Keratinocyte (primary cell): ENCODE measurements around the gene PDZRN3. TPM values are rescaled to one million over a fixed set of nuclear protein-coding genes. Genes with fewer than 3 reads are reported as not detected.

Source experiments
- DNase-seq: peaks from one replicate; pipeline ENCODE4 v3.0.0-alpha.2; 2011; ENCODE audit warnings: low read depth, missing footprints, low spot score
- FAIRE-seq: peaks from 2 replicates; lab custom pipeline; 2011; peaks lifted over from hg19 to GRCh38; lab: Jason Lieb, UNC
- H2AFZ ChIP-seq: 2 replicates; pipeline ENCODE4 v1.6.0; 2012; ENCODE audit warnings: low read length, control low read depth, inconsistent platforms; ENCODE audit not compliant: control insufficient read depth
- H3K27ac ChIP-seq: 2 replicates; pipeline ENCODE4 v1.5.1; 2011; ENCODE audit warnings: low read length; ENCODE audit not compliant: control insufficient read depth, insufficient read depth
- H3K27me3 ChIP-seq: 3 replicates; pipeline ENCODE4 v1.6.0; 2011; ENCODE audit warnings: low read length; ENCODE audit not compliant: control insufficient read depth, insufficient read depth; ENCODE audit errors: extremely low read depth
- H3K36me3 ChIP-seq, 2 experiments: 2 replicates in 1 of 2; 3 replicates in 1 of 2; pipeline ENCODE4 v1.5.1; 2011; ENCODE audit warnings: low read length in 2 of 2, mild to moderate bottlenecking in 1 of 2; ENCODE audit not compliant: control insufficient read depth in 2 of 2, insufficient read depth in 2 of 2; ENCODE audit errors: extremely low read depth in 1 of 2
- H3K4me1 ChIP-seq: 3 replicates; pipeline ENCODE4 v1.5.1; 2011; ENCODE audit warnings: low read length; ENCODE audit not compliant: control insufficient read depth, insufficient read depth; ENCODE audit errors: extremely low read depth
- H3K4me2 ChIP-seq: 3 replicates; pipeline ENCODE4 v1.6.0; 2011; ENCODE audit warnings: low read depth, low read length; ENCODE audit not compliant: control insufficient read depth, insufficient read depth; ENCODE audit errors: extremely low read depth
- H3K4me3 ChIP-seq, 3 experiments: fragments of 200-600 bp in 1 of 3; sonication (generic) in 1 of 3; 2 replicates in 2 of 3; 3 replicates in 1 of 3; pipeline ENCODE4 v1.5.1; 2011 to 2016; ENCODE audit warnings: low read length in 3 of 3, mild to moderate bottlenecking in 3 of 3, control low read depth in 2 of 3, inconsistent platforms in 1 of 3, low read depth in 1 of 3, mixed read lengths in 1 of 3, mixed run types in 1 of 3, moderate library complexity in 1 of 3; ENCODE audit not compliant: control insufficient read depth in 2 of 3, insufficient read depth in 2 of 3; ENCODE audit errors: extremely low read depth in 1 of 3
- H3K79me2 ChIP-seq: 2 replicates; pipeline ENCODE4 v1.6.0; 2012; ENCODE audit warnings: low read length; ENCODE audit not compliant: control insufficient read depth, insufficient read depth
- H3K9ac ChIP-seq: 3 replicates; pipeline ENCODE4 v1.6.0; 2011; ENCODE audit warnings: low read length; ENCODE audit not compliant: control insufficient read depth, insufficient read depth; ENCODE audit errors: extremely low read depth
- H3K9me1 ChIP-seq: 3 replicates; pipeline ENCODE4 v1.6.0; 2011; ENCODE audit warnings: low read length; ENCODE audit not compliant: control insufficient read depth, insufficient read depth; ENCODE audit errors: extremely low read depth
- H3K9me3 ChIP-seq: 2 replicates; pipeline ENCODE4 v1.5.1; 2012; ENCODE audit warnings: low read depth, low read length; ENCODE audit not compliant: control insufficient read depth
- H4K20me1 ChIP-seq: 3 replicates; pipeline ENCODE4 v1.6.0; 2011; ENCODE audit warnings: low read length; ENCODE audit not compliant: control insufficient read depth, insufficient read depth; ENCODE audit errors: extremely low read depth
- EZH2 ChIP-seq: IDR thresholded peaks from one replicate; pipeline ENCODE4 v1.6.1; 2012; ENCODE audit warnings: inconsistent platforms, mild to moderate bottlenecking, low read length, moderate library complexity
- dilution Hi-C: fragments of 300-500 bp; cut with MboI; formaldehyde crosslinking; loops from one replicate; pipeline ENCODE4 v1.7.0; 2020; ENCODE audit warnings: low sequenced_read_pairs; ENCODE audit not compliant: extremely low pct_ligation_motif_present
- polyA plus RNA-seq, 5 experiments: library from polyadenylated mRNA; depleted of rRNA in 3 of 5; stranded (reverse) in 3 of 5; stranded (forward) in 1 of 5; unstranded in 1 of 5; fragments of >200 nt; gene quantifications; 1 replicate in 1 of 5; 2 replicates in 3 of 5; 3 replicates in 1 of 5; pipeline versions ENCODE4 v1.2.1 to v1.2.3, GENCODE V29; 2011 to 2012; ENCODE audit warnings: missing spikeins in 2 of 5, low read depth in 1 of 5, low replicate concordance in 1 of 5
- TF ChIP-seq, protein P1 (sequence below), 3 experiments: IDR thresholded peaks in 1 of 3; conservative IDR thresholded peaks in 1 of 3; optimal IDR thresholded peaks in 1 of 3; 2 replicates in 2 of 3; 3 replicates in 1 of 3; pipeline versions ENCODE3 to v1.5.1; 2011; ENCODE audit warnings: low read length in 3 of 3, mild to moderate bottlenecking in 3 of 3, moderate library complexity in 2 of 3, control low read depth in 1 of 3, inconsistent platforms in 1 of 3; ENCODE audit not compliant: insufficient read depth in 2 of 3; ENCODE audit errors: extremely low read depth in 1 of 3

PDZRN3 gene
- polyA plus RNA-seq, 1 donor (not counting 4 experiments of a cell fraction or from before 2014, with no cell fraction given): not detected

DNA sequence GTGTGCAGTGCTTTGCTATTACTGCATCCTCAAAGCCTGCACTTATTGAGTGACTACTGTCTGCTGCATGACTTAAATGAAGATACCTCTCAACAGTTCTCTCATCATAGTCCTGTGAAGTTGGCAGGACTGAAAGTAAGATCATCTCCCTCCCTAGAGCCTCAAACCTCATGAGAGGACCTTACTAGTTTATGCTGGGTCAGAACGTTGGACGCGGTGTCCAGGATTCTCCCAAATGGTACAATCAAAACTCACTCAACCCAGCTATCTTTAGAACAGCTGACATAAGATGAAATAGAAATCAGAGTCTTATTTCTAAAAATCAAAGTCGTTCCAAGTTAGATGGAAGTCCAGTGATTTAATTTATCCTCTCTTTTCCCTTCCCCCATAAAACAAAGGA is 219.7 kb downstream of the PDZRN3 start:
- FAIRE-seq (no peak), DNase-seq (no peak)
- TF ChIP-seq, protein P1, sequence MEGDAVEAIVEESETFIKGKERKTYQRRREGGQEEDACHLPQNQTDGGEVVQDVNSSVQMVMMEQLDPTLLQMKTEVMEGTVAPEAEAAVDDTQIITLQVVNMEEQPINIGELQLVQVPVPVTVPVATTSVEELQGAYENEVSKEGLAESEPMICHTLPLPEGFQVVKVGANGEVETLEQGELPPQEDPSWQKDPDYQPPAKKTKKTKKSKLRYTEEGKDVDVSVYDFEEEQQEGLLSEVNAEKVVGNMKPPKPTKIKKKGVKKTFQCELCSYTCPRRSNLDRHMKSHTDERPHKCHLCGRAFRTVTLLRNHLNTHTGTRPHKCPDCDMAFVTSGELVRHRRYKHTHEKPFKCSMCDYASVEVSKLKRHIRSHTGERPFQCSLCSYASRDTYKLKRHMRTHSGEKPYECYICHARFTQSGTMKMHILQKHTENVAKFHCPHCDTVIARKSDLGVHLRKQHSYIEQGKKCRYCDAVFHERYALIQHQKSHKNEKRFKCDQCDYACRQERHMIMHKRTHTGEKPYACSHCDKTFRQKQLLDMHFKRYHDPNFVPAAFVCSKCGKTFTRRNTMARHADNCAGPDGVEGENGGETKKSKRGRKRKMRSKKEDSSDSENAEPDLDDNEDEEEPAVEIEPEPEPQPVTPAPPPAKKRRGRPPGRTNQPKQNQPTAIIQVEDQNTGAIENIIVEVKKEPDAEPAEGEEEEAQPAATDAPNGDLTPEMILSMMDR (optimal IDR thresholded peaks at IDR 0.05 in 1 of 3, IDR thresholded peaks at IDR 0.05 in 1 of 3, conservative IDR thresholded peaks at IDR 0.05 in 1 of 3; ENCODE audit: extremely low read depth in 1 of 3, insufficient read depth in 2 of 3, low read length in 3 of 3): no peak
- Histone ChIP-seq H4K20me1 (no peaks in the 10 kb centered on the region), H3K27me3 (no peaks in the 10 kb centered on the region), H3K4me2 (no peak overlapping the region), H3K27ac (no peak overlapping the region), H3K9me1 (no peaks in the 10 kb centered on the region), H2AFZ (no peak overlapping the region), H3K4me3 (no peak overlapping the region), H3K9ac (no peak overlapping the region), H3K79me2 (no peaks in the 10 kb centered on the region), H3K4me1 (no peaks in the 10 kb centered on the region), H3K36me3 (no peaks in the 10 kb centered on the region), H3K9me3 (no peaks in the 10 kb centered on the region)
- dilution Hi-C loops: no loop called here

DNA sequence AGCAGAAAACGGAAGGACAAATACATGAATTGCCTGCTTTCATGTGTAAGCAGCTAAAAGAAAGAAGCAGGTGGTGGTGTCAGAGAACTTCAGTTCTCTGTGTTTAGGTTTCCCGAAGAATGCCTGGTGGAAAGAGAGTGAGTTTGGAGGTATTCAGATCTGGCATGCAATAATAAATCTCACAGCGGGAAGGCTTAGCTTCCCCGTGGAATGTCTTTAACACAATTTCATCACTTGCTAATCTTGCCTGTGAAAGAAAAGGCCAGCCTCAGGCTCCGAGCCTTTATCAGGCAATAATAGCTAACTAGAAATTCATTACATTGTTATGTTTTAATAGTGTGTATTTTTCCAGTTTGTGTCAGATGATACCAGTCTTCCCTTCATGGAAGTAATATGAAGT is 220.3 kb downstream of the PDZRN3 start:
- TF ChIP-seq, protein P1 (optimal IDR thresholded peaks at IDR 0.05 in 1 of 3, IDR thresholded peaks at IDR 0.05 in 1 of 3, conservative IDR thresholded peaks at IDR 0.05 in 1 of 3; ENCODE audit: extremely low read depth in 1 of 3, insufficient read depth in 2 of 3, low read length in 3 of 3): no peak
- no peak for TF ChIP-seq EZH2
- no peaks in the 10 kb centered on the region for H3K79me2 ChIP-seq
- no peak overlapping the region for H3K4me2 ChIP-seq
- dilution Hi-C loops: no loop called here
- no peak overlapping the region for H2AFZ ChIP-seq
- no peak overlapping the region for H3K27ac ChIP-seq
- no peaks in the 10 kb centered on the region for H4K20me1 ChIP-seq
- H3K4me3 ChIP-seq: no peak overlapping the region
- H3K36me3 ChIP-seq: no peaks in the 10 kb centered on the region
- no peaks in the 10 kb centered on the region for H3K4me1 ChIP-seq
- FAIRE-seq (no peak), DNase-seq (no peak)
- no peak overlapping the region for H3K9ac ChIP-seq
- no peaks in the 10 kb centered on the region for H3K9me1 ChIP-seq
- H3K9me3 ChIP-seq: no peaks in the 10 kb centered on the region
- H3K27me3 ChIP-seq: no peaks in the 10 kb centered on the region
